Tibial nerve (tissue), 4 donors: Measurements from ENCODE around the gene TMEM213. TPM values are rescaled to one million over a fixed set of nuclear protein-coding genes. Genes with fewer than 3 reads are reported as not detected.

Source experiments
- DNase-seq, 2 donors: peaks; one replicate each; pipeline ENCODE4 v3.0.0-alpha.2; 2019; ENCODE audit warnings: low spot score in 2 of 2
- H3K27ac ChIP-seq, 4 donors: fragments of 200-600 bp; sonication (generic) in 3 of 4; one replicate each; pipeline ENCODE4 v1.5.1; 2017 to 2019; ENCODE audit warnings: mild to moderate bottlenecking in 1 of 4
- H3K27me3 ChIP-seq, 2 donors: fragments of 200-600 bp; sonication (generic) in 1 of 2; one replicate each; pipeline versions ENCODE4 v1.5.1 to v1.6.0; 2017 to 2019
- H3K36me3 ChIP-seq, 3 donors: fragments of 200-600 bp; sonication (generic); one replicate each; pipeline ENCODE4 v1.5.1; 2018 to 2019
- H3K4me1 ChIP-seq, 4 donors: fragments of 200-600 bp; sonication (generic) in 3 of 4; one replicate each; pipeline ENCODE4 v1.5.1; 2017 to 2019
- H3K4me3 ChIP-seq, 4 donors: fragments of 200-600 bp; sonication (generic) in 3 of 4; one replicate each; pipeline ENCODE4 v1.5.1; 2017 to 2019; ENCODE audit warnings: mild to moderate bottlenecking in 1 of 4, moderate library complexity in 1 of 4
- H3K9me3 ChIP-seq, 4 donors: fragments of 200-600 bp; sonication (generic) in 3 of 4; one replicate each; pipeline ENCODE4 v1.5.1; 2017 to 2019
- EP300 ChIP-seq, 2 donors: sonication (generic); formaldehyde crosslinking; IDR thresholded peaks; one replicate each; pipeline ENCODE4 v1.6.1; 2017; ENCODE audit warnings: antibody characterized with exemption in 2 of 2, mild to moderate bottlenecking in 1 of 2
- POLR2A ChIP-seq, 2 donors: fragments of 450-650 bp; IDR thresholded peaks; one replicate each; pipeline ENCODE4 v1.6.1; 2017; ENCODE audit warnings: antibody characterized with exemption in 2 of 2, mild to moderate bottlenecking in 2 of 2, moderate library complexity in 2 of 2
- WGBS, 2 donors: methylation state at CpG; one replicate each; pipeline ENCODE4 v1.1.5; 2018; 5-methylcytosine and 5-hydroxymethylcytosine counted together
- total RNA-seq, 4 donors: library from RNA; depleted of rRNA; stranded (reverse); fragments of >200 nt; gene quantifications; one replicate each; pipeline ENCODE4 v1.1.0, GENCODE V29; 2016
- TF ChIP-seq, protein P1 (sequence below), 5 experiments: fragments of 200-600 bp in 3 of 5; fragments of 450-650 bp in 2 of 5; sonication (generic) in 3 of 5; IDR thresholded peaks; one replicate each; pipeline ENCODE4 v1.5.1; 2016 to 2019; ENCODE audit warnings: antibody characterized with exemption in 5 of 5, mild to moderate bottlenecking in 3 of 5, moderate library complexity in 2 of 5

TMEM213 gene
- total RNA-seq, 4 donors from 2014 or later, result not detected

GRCh38 chr7:138861051-138861450 lies 63.3 kb downstream of the TMEM213 start:
- Histone ChIP-seq H3K4me3 (no peak overlapping the region), H3K9me3 (peaks cover 0 to 8% (median 0%) of the 10 kb centered on the region in 4 donors), H3K27me3 (no peaks in the 10 kb centered on the region), H3K4me1 (no peaks in the 10 kb centered on the region), H3K36me3 (peaks cover 0 to 54% (median 0%) of the 10 kb centered on the region in 3 donors), H3K27ac (no peak overlapping the region)
- TF ChIP-seq POLR2A (IDR thresholded peaks at IDR 0.05) (no peak), EP300 (IDR thresholded peaks at IDR 0.05) (no peak)
- TF ChIP-seq, protein P1, sequence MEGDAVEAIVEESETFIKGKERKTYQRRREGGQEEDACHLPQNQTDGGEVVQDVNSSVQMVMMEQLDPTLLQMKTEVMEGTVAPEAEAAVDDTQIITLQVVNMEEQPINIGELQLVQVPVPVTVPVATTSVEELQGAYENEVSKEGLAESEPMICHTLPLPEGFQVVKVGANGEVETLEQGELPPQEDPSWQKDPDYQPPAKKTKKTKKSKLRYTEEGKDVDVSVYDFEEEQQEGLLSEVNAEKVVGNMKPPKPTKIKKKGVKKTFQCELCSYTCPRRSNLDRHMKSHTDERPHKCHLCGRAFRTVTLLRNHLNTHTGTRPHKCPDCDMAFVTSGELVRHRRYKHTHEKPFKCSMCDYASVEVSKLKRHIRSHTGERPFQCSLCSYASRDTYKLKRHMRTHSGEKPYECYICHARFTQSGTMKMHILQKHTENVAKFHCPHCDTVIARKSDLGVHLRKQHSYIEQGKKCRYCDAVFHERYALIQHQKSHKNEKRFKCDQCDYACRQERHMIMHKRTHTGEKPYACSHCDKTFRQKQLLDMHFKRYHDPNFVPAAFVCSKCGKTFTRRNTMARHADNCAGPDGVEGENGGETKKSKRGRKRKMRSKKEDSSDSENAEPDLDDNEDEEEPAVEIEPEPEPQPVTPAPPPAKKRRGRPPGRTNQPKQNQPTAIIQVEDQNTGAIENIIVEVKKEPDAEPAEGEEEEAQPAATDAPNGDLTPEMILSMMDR (IDR thresholded peaks at IDR 0.05), result no peak
- no peak for DNase-seq
- WGBS, 2 donors, result 91 to 93% methylated on average over 16 of the region's 16 CpGs

DNA sequence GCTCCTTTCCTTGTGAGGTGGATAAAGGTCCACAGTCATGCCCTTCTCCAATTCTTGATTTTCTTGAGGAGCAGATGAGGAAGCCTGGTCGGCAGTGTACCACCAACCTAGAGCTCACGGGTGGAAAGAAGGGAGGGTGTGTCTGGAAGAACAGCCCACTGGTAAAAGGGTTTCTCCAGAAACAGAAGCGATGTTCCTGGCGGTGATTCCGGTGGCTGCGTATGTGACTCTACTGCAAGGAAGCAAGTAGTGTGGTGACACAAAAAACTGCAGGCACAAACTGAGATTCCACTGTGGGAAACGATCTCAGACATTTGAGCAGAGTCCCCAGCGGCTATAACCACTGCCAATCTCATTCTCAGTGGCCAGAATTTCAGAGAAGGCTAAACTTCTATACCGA lies 66.1 kb downstream of the TMEM213 start:
- no peak overlapping the region for H3K4me3 ChIP-seq
- peaks cover 0 to 57% (median 0%) of the 10 kb centered on the region in 3 donors for H3K36me3 ChIP-seq
- H3K27me3 ChIP-seq, result no peaks in the 10 kb centered on the region
- WGBS, 2 donors, result 94 to 96% methylated on average over 9 of the region's 9 CpGs
- H3K27ac ChIP-seq, result no peak overlapping the region
- TF ChIP-seq, protein P1 (IDR thresholded peaks at IDR 0.05), result no peak
- TF ChIP-seq POLR2A (IDR thresholded peaks at IDR 0.05), result no peak
- H3K4me1 ChIP-seq, result no peaks in the 10 kb centered on the region
- DNase-seq, result no peak
- H3K9me3 ChIP-seq, result no peaks in the 10 kb centered on the region

- Histone ChIP-seq H3K4me1 (no peaks in the 10 kb centered on the region), H3K36me3 (peaks cover 0 to 57% (median 0%) of the 10 kb centered on the region in 3 donors), H3K9me3 (no peaks in the 10 kb centered on the region), H3K27ac (no peak overlapping the region), H3K4me3 (no peak overlapping the region), H3K27me3 (no peaks in the 10 kb centered on the region)
- no peak for DNase-seq
- no peak for TF ChIP-seq EP300 (IDR thresholded peaks at IDR 0.05)
- TF ChIP-seq, protein P1 (IDR thresholded peaks at IDR 0.05), result no peak
- TF ChIP-seq POLR2A (IDR thresholded peaks at IDR 0.05), result no peak
- WGBS, 2 donors, result 89 to 92% methylated on average over 3 of the region's 3 CpGs
Measured at GRCh38 chr7:138864667-138865066, 66.9 kb downstream of the TMEM213 start.

DNA sequence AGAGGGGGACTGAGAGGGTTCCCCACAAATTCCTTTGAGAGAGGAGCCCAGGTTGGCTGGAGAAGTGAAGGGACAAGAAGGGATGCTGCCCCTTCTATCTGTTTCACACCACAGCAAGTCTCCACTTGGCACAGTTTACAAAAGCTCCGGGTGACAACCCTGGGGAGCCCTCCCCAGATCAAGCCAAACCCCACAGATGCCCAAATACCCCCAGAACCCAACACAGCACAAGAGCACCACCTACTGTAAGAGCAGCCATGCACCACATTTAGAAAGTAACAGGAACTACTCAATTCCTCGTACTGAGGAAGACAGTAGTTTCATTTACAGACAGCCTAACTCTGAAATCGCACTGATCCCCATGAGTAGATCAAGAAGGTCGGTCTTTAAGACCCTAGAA lies 68.0 kb downstream of the TMEM213 start:
- DNase-seq, result no peak
- no peaks in the 10 kb centered on the region for H3K27me3 ChIP-seq
- 55 to 56% methylated on average over 4 of the region's 4 CpGs for WGBS, 2 donors
- H3K4me1 ChIP-seq, result no peaks in the 10 kb centered on the region
- no peak overlapping the region for H3K4me3 ChIP-seq
- peaks cover 0 to 58% (median 0%) of the 10 kb centered on the region in 3 donors for H3K36me3 ChIP-seq
- H3K27ac ChIP-seq, result no peak overlapping the region
- no peaks in the 10 kb centered on the region for H3K9me3 ChIP-seq
- no peak for TF ChIP-seq POLR2A (IDR thresholded peaks at IDR 0.05)
- TF ChIP-seq EP300 (IDR thresholded peaks at IDR 0.05), result no peak
- TF ChIP-seq, protein P1 (IDR thresholded peaks at IDR 0.05), result no peak

GRCh38 chr7:138866353-138866752 lies 68.6 kb downstream of the TMEM213 start:
- TF ChIP-seq EP300 (IDR thresholded peaks at IDR 0.05), result no peak
- no peak overlapping the region for H3K4me3 ChIP-seq
- 92 to 95% methylated on average over 9 of the region's 9 CpGs for WGBS, 2 donors
- no peaks in the 10 kb centered on the region for H3K4me1 ChIP-seq
- H3K27ac ChIP-seq, result no peak overlapping the region
- no peaks in the 10 kb centered on the region for H3K27me3 ChIP-seq
- peaks cover 0 to 58% (median 0%) of the 10 kb centered on the region in 3 donors for H3K36me3 ChIP-seq
- no peak for DNase-seq
- no peaks in the 10 kb centered on the region for H3K9me3 ChIP-seq

DNA sequence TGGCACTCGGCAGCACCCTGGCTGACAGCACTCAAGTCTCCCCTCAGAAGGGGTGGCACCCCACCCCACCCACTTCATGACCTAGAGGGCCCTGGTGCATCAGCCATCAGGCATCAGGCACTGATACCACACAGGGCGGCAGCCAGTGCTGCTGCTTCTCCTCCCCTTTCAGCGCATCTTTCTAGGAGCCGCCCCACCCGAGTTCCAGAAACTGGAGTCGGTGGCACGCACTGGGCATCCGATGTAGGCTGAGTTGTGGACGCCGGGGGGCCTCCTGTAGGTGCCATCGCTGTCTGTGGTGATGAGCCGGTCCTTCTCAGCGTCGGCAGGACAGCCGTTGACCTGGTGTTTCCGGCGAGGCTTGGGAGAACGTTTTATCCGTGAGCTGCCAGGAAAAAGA lies 70.0 kb downstream of the TMEM213 start:
- TF ChIP-seq, protein P1 (IDR thresholded peaks at IDR 0.05), result no peak
- TF ChIP-seq POLR2A (IDR thresholded peaks at IDR 0.05) (no peak), EP300 (IDR thresholded peaks at IDR 0.05) (no peak)
- no peaks in the 10 kb centered on the region for H3K27me3 ChIP-seq
- H3K9me3 ChIP-seq, result no peaks in the 10 kb centered on the region
- no peaks in the 10 kb centered on the region for H3K4me1 ChIP-seq
- H3K27ac ChIP-seq, result no peak overlapping the region
- 96 to 97% methylated on average over 14 to 19 of the region's 19 CpGs for WGBS, 2 donors
- no peak for DNase-seq
- peaks cover 0 to 58% (median 0%) of the 10 kb centered on the region in 3 donors for H3K36me3 ChIP-seq
- no peak overlapping the region for H3K4me3 ChIP-seq
